ENCODE data around the gene SARDH. TPM values are rescaled to one million over a fixed set of nuclear protein-coding genes. Genes with fewer than 3 reads are reported as not detected.

SARDH gene
- polyA plus RNA-seq, 3 donors from 2014 or later = 0.08 to 6.8 (median 1.2) TPM

DNA sequence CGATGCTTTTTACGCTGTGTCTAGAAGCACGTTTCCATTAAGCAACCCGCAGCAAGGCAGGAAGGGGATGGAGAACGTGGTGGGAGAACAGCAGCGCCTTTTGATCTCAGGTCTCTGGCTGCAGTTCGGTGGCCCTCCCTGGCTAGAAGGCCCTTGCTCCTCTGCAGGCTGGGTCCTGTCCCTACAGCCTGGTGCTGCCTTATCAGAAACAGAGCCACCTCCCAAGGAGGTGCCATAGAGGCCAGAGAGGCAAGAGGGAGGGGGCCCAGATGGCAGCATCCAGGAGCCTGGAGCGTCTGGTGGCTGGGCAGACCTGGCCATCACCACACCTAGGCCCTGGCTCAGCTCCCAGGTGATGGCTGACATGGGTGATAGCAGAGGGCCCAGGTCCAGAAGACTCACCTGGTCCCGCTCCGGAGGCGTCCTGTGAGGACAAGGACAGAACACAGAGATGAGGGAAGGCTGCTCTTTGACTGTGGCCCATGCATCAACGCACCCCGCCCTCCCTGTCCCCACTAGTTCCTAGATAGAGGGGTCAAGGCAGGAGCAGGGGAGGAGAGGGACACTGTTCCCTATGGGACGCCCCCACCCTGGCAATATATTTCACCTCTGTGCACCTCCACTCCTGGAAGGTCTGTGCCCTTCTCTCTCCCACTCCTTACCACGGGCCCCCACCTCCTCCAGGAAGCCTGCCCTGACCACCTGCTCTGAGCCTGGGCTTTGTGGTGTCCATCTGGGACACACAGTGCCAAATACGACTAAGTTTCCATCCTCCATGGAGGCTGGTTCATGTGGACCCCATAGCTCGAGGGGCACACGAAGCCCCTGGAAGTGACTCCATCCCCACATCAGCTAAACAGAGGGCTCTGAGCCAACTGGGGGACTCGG is 41.6 kb upstream of the SARDH start:
- no peaks in the 10 kb centered on the region for H3K36me3 Mint-ChIP-seq
- H3K9me3 Mint-ChIP-seq = peaks cover 0 to under 1% (median 0%) of the 10 kb centered on the region in 6 donors
- H3K4me3 Mint-ChIP-seq = no peak overlapping the region
- DNase-seq = no peak
- H3K27me3 Mint-ChIP-seq (ENCODE audit: low read depth in 3 of 3) = peaks cover 0 to 3% (median 1%) of the 10 kb centered on the region in 3 donors
- no peak overlapping the region for H3K27ac Mint-ChIP-seq
- no peaks in the 10 kb centered on the region for H3K4me1 Mint-ChIP-seq

DNA sequence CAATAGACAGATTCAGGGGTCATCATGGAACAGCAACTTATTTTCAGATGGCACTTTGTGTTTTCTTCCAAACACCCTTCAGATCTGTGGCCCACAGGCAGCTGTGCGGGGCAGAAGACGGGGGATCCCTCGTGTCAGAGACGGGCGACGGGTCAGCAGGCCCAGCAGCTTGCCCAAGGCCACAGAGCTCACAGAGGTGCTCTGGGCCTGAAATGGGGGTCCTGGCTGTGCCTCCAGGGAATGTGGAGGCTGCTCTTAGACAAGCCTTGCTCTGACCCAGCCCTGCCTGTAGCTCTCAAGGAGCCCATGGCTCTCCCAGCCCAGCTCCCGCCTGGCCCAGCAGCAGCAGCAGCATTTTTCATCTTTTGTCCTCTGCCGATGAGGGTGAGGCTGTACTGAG is 40.9 kb upstream of the SARDH start:
- Mint-ChIP-seq H3K4me3 (no peak overlapping the region), H3K9me3 (peaks cover 0 to 2% (median 0%) of the 10 kb centered on the region in 6 donors), H3K27me3 (ENCODE audit: low read depth in 3 of 3) (peaks cover 0 to 3% (median 1%) of the 10 kb centered on the region in 3 donors), H3K36me3 (no peaks in the 10 kb centered on the region), H3K4me1 (no peaks in the 10 kb centered on the region), H3K27ac (no peak overlapping the region)
- DNase-seq = no peak

- DNase-seq = no peak
- H3K4me1 Mint-ChIP-seq = no peaks in the 10 kb centered on the region
- no peak overlapping the region for H3K4me3 Mint-ChIP-seq
- no peaks in the 10 kb centered on the region for H3K36me3 Mint-ChIP-seq
- peaks cover 0 to 3% (median 1%) of the 10 kb centered on the region in 3 donors for H3K27me3 Mint-ChIP-seq (ENCODE audit: low read depth in 3 of 3)
- no peak overlapping the region for H3K27ac Mint-ChIP-seq
- H3K9me3 Mint-ChIP-seq = peaks cover 0 to 4% (median 0%) of the 10 kb centered on the region in 6 donors
Measured at GRCh38 chr9:133778336-133779013, 40.3 kb upstream of the SARDH start.

DNA sequence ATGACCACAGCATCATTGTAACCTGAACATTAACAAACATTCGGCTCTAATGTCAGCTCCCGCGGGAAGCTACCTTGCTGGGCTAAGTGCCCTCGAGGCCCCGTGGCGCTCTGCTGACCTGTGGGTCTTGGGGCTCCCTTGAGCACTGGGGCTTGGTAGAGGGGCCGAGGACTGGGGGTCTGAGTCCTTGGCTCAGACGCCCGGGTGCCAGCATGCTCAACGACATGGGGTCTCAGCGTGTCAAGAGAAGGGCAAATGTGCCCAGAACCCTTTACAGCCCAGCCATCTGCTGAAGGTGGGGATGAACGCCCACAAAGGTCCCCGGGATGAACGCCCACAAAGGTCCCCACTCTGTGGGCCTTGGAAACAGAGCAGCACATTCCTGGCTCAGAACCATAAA is 39.7 kb upstream of the SARDH start:
- H3K9me3 Mint-ChIP-seq = peaks cover 0 to 4% (median 0%) of the 10 kb centered on the region in 6 donors
- DNase-seq = no peak

DNA sequence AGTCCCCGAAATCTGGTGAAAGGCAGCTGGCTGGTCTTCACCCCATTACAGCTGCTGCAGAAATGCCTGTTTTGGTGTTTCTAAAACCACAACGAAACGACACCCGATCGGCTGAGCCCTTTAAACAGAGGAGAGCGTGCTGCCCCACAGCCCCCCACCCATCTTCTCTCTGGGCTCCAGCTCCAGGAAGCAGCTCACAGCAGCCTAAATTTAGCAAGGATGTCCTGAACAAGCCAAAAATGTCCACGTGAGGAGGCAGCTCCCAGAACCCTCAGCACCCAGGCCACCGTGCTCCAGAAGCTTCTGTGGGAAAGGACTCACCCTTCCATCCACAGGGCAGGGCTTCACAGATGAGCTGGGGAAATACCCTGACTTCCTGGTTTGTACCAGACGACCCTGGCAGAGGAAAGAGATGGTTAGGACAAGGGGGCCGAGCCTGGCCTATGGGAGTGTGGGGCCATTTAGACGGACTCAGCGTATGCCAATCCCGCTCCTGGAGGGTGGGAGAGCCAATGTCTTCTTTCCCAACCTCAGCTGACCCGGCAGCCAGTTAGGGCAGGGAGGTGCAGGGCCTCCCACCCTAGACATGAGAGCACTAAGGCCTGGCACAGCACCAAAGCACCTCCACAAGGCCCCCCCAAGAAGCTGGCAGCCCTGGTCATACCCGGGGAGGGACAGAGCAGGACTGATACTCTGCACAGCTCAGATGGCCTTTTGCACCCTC is 39.1 kb upstream of the SARDH start:
- H3K27ac Mint-ChIP-seq = peak overlapping the region in 1 of 6 donors; percentile 19

More for the DNA sequence above, 39.7 kb upstream of the SARDH start:
- Mint-ChIP-seq H3K4me3 (no peak overlapping the region), H3K4me1 (no peaks in the 10 kb centered on the region), H3K36me3 (no peaks in the 10 kb centered on the region), H3K27ac (no peak overlapping the region), H3K27me3 (ENCODE audit: low read depth in 3 of 3) (peaks cover 0 to 3% (median 0%) of the 10 kb centered on the region in 3 donors)

DNA sequence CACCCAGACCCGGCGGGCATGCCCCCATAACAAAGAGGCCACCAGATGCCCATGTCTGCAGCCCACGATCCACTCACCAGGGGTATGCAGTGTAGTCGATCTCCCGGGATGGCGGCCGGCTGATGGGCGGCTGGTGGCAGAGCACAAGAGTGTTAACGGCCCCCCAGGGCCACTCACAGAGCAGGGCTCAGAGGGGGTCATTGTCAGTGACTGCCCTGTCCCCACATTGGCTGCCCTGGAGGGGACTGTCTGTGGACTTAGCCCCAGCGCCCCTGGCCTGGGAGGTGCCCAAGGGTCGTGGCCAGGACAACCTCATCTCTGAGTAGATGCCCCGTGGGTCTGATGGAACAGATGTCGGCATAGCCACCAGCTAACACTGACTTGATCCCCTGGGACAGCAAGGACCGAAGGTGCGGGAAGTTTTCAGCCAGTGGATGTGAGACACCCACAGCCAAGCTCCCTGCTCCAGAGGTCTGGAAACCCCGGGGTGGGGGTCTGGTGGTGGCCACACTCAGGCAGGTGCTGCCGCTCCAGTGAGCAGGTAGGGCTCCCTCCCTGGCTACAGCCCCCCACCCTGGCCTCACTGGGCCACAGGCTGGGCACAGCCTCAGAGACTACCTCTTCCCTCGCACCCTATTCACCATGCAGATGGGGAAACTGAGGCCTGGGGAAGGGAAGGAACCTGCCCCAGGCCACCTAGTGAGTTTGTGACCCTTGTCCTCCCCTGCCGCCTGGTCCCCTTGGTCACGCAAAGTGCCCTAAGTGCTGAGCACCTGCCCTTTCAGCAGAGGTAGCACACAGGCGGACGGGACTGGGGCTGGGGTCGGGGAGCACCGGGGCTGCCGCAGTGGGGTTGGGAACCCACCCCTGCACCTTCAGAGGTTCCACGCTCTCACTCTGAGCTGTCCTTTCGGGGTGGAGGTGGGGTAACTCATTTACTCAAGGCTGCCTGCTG is 38.1 kb upstream of the SARDH start:
- Mint-ChIP-seq H3K4me1 (no peaks in the 10 kb centered on the region), H3K27ac (no peak overlapping the region), H3K36me3 (no peaks in the 10 kb centered on the region), H3K4me3 (no peak overlapping the region), H3K27me3 (ENCODE audit: low read depth in 3 of 3) (peaks cover 0 to 3% (median 0%) of the 10 kb centered on the region in 3 donors), H3K9me3 (peaks cover 0 to 4% (median 0%) of the 10 kb centered on the region in 6 donors)
- no peak for DNase-seq

More for the DNA sequence above, 39.1 kb upstream of the SARDH start:
- peaks cover 0 to 3% (median 0%) of the 10 kb centered on the region in 3 donors for H3K27me3 Mint-ChIP-seq (ENCODE audit: low read depth in 3 of 3)
- DNase-seq = no peak
- H3K4me3 Mint-ChIP-seq = no peak overlapping the region
- H3K4me1 Mint-ChIP-seq = no peaks in the 10 kb centered on the region
- peaks cover 0 to 4% (median 0%) of the 10 kb centered on the region in 6 donors for H3K9me3 Mint-ChIP-seq
- no peaks in the 10 kb centered on the region for H3K36me3 Mint-ChIP-seq

DNA sequence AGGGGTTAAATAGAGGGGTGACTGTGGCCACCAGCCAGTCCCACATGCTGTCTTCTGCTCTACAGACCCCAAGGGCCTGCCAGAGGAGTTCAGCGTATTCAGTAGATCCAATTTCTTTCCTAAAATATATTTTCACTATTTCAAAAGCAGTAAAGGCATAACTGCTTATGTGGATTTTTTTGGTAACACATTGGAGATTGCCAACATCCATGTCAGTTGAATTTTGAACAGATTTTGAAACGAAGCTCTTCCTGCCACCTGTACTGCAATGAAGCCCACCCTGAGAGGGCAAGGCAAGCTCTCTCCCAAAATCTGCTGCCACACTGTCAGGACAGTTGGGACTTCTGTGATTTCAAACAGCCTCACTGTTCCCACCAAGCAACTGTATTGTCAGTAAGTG is 37.1 kb upstream of the SARDH start:
- Mint-ChIP-seq H3K4me1 (no peaks in the 10 kb centered on the region), H3K4me3 (no peak overlapping the region), H3K27ac (no peak overlapping the region), H3K36me3 (no peaks in the 10 kb centered on the region), H3K27me3 (ENCODE audit: low read depth in 3 of 3) (no peaks in the 10 kb centered on the region), H3K9me3 (peaks cover 0 to 4% (median 0%) of the 10 kb centered on the region in 6 donors)
- no peak for DNase-seq

DNA sequence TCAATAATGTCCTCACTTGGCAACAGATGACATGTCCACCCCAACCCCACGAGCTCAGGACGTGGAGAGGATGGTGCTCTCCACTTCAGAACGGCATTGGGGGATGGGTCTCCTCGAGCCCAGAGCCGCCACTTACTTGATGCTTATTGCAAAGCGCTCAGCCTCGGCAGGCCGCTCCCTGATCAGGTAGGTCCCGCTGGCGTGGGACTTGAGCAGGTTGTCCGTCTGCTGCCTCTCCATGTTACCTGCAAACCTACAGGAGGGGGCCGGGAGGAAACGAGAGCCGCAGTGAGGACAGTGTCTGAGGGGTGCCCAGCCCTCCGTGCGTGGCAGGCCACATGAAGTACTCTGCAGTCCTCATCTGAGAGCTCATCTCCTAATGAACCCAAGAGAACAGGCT is 36.6 kb upstream of the SARDH start:
- no peak for DNase-seq
- no peaks in the 10 kb centered on the region for H3K4me1 Mint-ChIP-seq
- H3K36me3 Mint-ChIP-seq = no peaks in the 10 kb centered on the region
- H3K27me3 Mint-ChIP-seq (ENCODE audit: low read depth in 3 of 3) = no peaks in the 10 kb centered on the region
- no peak overlapping the region for H3K27ac Mint-ChIP-seq
- no peak overlapping the region for H3K4me3 Mint-ChIP-seq
- H3K9me3 Mint-ChIP-seq = peaks cover 0 to 4% (median 0%) of the 10 kb centered on the region in 6 donors

- peaks cover 0 to 4% (median 0%) of the 10 kb centered on the region in 6 donors for H3K9me3 Mint-ChIP-seq
- no peak overlapping the region for H3K4me3 Mint-ChIP-seq
- H3K27me3 Mint-ChIP-seq (ENCODE audit: low read depth in 3 of 3) = no peaks in the 10 kb centered on the region
- no peak overlapping the region for H3K27ac Mint-ChIP-seq
- DNase-seq = no peak
- H3K36me3 Mint-ChIP-seq = no peaks in the 10 kb centered on the region
- H3K4me1 Mint-ChIP-seq = no peaks in the 10 kb centered on the region
Measured at GRCh38 chr9:133773889-133774655, 35.9 kb upstream of the SARDH start.

- H3K27ac Mint-ChIP-seq = no peak overlapping the region
- no peaks in the 10 kb centered on the region for H3K27me3 Mint-ChIP-seq (ENCODE audit: low read depth in 3 of 3)
- H3K4me3 Mint-ChIP-seq = no peak overlapping the region
- H3K4me1 Mint-ChIP-seq = no peaks in the 10 kb centered on the region
- no peak for DNase-seq
- peaks cover 0 to 4% (median 1%) of the 10 kb centered on the region in 6 donors for H3K9me3 Mint-ChIP-seq
- peaks cover 0 to 3% (median 0%) of the 10 kb centered on the region in 3 donors for H3K36me3 Mint-ChIP-seq
Measured at GRCh38 chr9:133772581-133772980, 34.4 kb upstream of the SARDH start.

DNA sequence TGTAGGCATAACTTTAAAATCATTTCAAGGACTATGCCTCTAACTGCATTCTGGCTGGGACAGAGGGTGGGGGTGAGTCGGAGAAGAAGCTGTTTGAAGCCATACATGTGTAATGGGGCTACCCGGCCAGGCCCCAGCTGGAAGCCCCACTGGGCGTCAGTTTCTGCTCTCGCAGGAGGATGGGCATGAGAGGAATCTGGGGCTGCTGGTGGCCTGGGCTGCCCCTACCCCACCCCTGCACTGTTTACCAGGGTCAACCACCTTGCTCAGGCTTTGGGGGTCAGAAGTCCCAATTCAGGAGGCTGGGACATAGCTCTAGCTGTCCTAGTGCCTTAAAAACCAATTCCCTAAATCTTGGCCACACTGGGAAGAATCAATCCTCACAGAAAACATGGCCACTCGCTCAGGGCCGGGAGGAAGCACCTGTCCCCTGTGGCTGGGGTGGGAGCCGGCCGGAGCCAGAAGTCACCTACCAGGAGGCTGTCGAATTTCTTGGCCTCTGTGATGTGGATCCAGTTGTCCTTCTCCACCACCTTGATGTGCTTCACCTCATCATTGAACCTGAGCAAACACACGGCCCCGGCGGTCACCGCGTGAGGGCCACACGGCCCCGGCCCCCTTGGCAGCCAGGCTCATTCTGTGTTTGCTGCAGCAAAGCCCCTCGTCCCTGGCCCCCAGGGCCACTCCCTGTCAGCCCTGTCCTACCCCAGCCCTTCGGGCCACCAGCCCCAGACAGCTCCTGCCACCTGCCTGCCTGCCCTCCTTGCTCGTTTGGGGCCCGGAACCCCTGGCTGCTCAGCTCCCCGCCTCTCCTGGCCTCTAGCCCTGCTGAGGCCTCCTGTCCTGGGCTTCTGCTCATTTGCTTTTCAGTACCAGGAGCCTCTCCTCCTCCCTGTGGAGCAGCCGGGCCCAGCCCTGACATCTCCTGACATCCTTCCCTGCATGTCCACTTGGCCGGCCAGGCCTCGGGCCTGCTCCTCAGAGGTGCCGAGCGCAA is 33.6 kb upstream of the SARDH start:
- Mint-ChIP-seq H3K27ac (no peak overlapping the region), H3K9me3 (peaks cover 1 to 9% (median 4%) of the 10 kb centered on the region in 6 donors), H3K4me1 (no peaks in the 10 kb centered on the region), H3K36me3 (peaks cover 0 to 11% (median 5%) of the 10 kb centered on the region in 3 donors), H3K4me3 (no peak overlapping the region), H3K27me3 (ENCODE audit: low read depth in 3 of 3) (no peaks in the 10 kb centered on the region)
- no peak for DNase-seq

Measured in immature natural killer cell (primary cell).